Right forelimb (tissue), 1 donor: Measurements from ENCODE around the gene FRMD4A.
"Not testable (repeated sequence)": the region's sequence is repeated elsewhere in the genome, so short reads cannot be mapped to it uniquely, and the experiment has no call there.

Experiments
- DNase-seq: peaks from one replicate; pipeline ENCODE4 v3.0.0-alpha.2; 2018

FRMD4A gene

GRCh38 chr10:14236341-14236740 is 94.4 kb downstream of the FRMD4A start:
- no peak for DNase-seq

- DNase-seq: no peak
Observed at GRCh38 chr10:14235566-14236195, 95.0 kb downstream of the FRMD4A start.

GRCh38 chr10:14233566-14233965 is 97.2 kb downstream of the FRMD4A start:
- DNase-seq: no peak

- not testable (repeated sequence) for DNase-seq
Observed at GRCh38 chr10:14228798-14229197, 101.9 kb downstream of the FRMD4A start.

GRCh38 chr10:14225379-14225778 is 105.3 kb downstream of the FRMD4A start:
- no peak for DNase-seq

GRCh38 chr10:14220026-14220425 is 110.7 kb downstream of the FRMD4A start:
- DNase-seq: no peak

- DNase-seq: no peak
Observed at GRCh38 chr10:14219411-14219810, 111.3 kb downstream of the FRMD4A start.

GRCh38 chr10:14215641-14216040 is 115.1 kb downstream of the FRMD4A start:
- no peak for DNase-seq

GRCh38 chr10:14213703-14214102 is 117.0 kb downstream of the FRMD4A start:
- DNase-seq: not testable (repeated sequence)

- DNase-seq: no peak
Observed at GRCh38 chr10:14211610-14212009, 119.1 kb downstream of the FRMD4A start.

- no peak for DNase-seq
Observed at GRCh38 chr10:14208231-14208630, 122.5 kb downstream of the FRMD4A start.

- DNase-seq: no peak
Observed at GRCh38 chr10:14205233-14205632, 125.5 kb downstream of the FRMD4A start.

- DNase-seq: peak; percentile 55
Observed at GRCh38 chr10:14200698-14201544, 129.8 kb downstream of the FRMD4A start.

GRCh38 chr10:14199098-14199497 is 131.6 kb downstream of the FRMD4A start:
- not testable (repeated sequence) for DNase-seq

- DNase-seq: no peak
Observed at GRCh38 chr10:14198078-14198477, 132.6 kb downstream of the FRMD4A start.

- no peak for DNase-seq
Observed at GRCh38 chr10:14196113-14196512, 134.6 kb downstream of the FRMD4A start.

GRCh38 chr10:14195433-14195832 is 135.3 kb downstream of the FRMD4A start:
- DNase-seq: no peak

- DNase-seq: no peak
Observed at GRCh38 chr10:14192746-14193145, 138.0 kb downstream of the FRMD4A start.

GRCh38 chr10:14191871-14192270 is 138.9 kb downstream of the FRMD4A start:
- DNase-seq: no peak

GRCh38 chr10:14191407-14191806 is 139.3 kb downstream of the FRMD4A start:
- no peak for DNase-seq

- no peak for DNase-seq
Observed at GRCh38 chr10:14190702-14191101, 140.0 kb downstream of the FRMD4A start.

- no peak for DNase-seq
Observed at GRCh38 chr10:14186245-14186644, 144.5 kb downstream of the FRMD4A start.

GRCh38 chr10:14185316-14186045 is 145.2 kb downstream of the FRMD4A start:
- DNase-seq: no peak
